ENCODE measurements around the gene EXOC4.

GRCh38 chr7:133539016-133539415 is 286.1 kb downstream of the EXOC4 start:
- TF ChIP-seq POLR2A (IDR thresholded peaks at IDR 0.05), result no peak
- TF ChIP-seq CTCF (IDR thresholded peaks at IDR 0.05), result no peak
- no peak for TF ChIP-seq POLR2AphosphoS5 (IDR thresholded peaks at IDR 0.05)
